ENCODE results near the gene HABP2.

HABP2 gene

GRCh38 chr10:113538151-113538550 is 14.7 kb upstream of the HABP2 start:
- Mint-ChIP-seq H3K27ac (no peak overlapping the region), H3K36me3 (ENCODE audit: low read depth) (no peaks in the 10 kb centered on the region), H3K4me3 (no peak overlapping the region)

GRCh38 chr10:113539789-113540188 is 13.1 kb upstream of the HABP2 start:
- no peaks in the 10 kb centered on the region for H3K4me1 Mint-ChIP-seq (ENCODE audit: low read depth)
- no peaks in the 10 kb centered on the region for H3K36me3 Mint-ChIP-seq (ENCODE audit: low read depth)
- H3K4me3 Mint-ChIP-seq: no peak overlapping the region
- no peaks in the 10 kb centered on the region for H3K9me3 Mint-ChIP-seq
- peaks cover 14% of the 10 kb centered on the region for H3K27me3 Mint-ChIP-seq
- H3K27ac Mint-ChIP-seq: no peak overlapping the region

More at GRCh38 chr10:113538151-113538550, 14.7 kb upstream of the HABP2 start:
- Mint-ChIP-seq H3K9me3 (no peaks in the 10 kb centered on the region), H3K4me1 (ENCODE audit: low read depth) (no peaks in the 10 kb centered on the region), H3K27me3 (peaks cover 22% of the 10 kb centered on the region)

GRCh38 chr10:113540845-113541548 is 11.9 kb upstream of the HABP2 start:
- Mint-ChIP-seq H3K4me3 (no peak overlapping the region), H3K36me3 (ENCODE audit: low read depth) (no peaks in the 10 kb centered on the region), H3K4me1 (ENCODE audit: low read depth) (no peaks in the 10 kb centered on the region), H3K9me3 (no peaks in the 10 kb centered on the region), H3K27me3 (peaks cover 10% of the 10 kb centered on the region), H3K27ac (no peak overlapping the region)

- Mint-ChIP-seq H3K4me1 (ENCODE audit: low read depth) (no peaks in the 10 kb centered on the region), H3K36me3 (ENCODE audit: low read depth) (no peaks in the 10 kb centered on the region)
Measured at GRCh38 chr10:113541549-113541927, 11.3 kb upstream of the HABP2 start.

GRCh38 chr10:113543107-113543955 is 9.5 kb upstream of the HABP2 start:
- H3K27ac Mint-ChIP-seq: no peak overlapping the region
- no peaks in the 10 kb centered on the region for H3K9me3 Mint-ChIP-seq
- no peak overlapping the region for H3K4me3 Mint-ChIP-seq
- H3K4me1 Mint-ChIP-seq (ENCODE audit: low read depth): no peaks in the 10 kb centered on the region
- H3K36me3 Mint-ChIP-seq (ENCODE audit: low read depth): no peaks in the 10 kb centered on the region
- peaks cover 10% of the 10 kb centered on the region for H3K27me3 Mint-ChIP-seq

More at GRCh38 chr10:113541549-113541927, 11.3 kb upstream of the HABP2 start:
- Mint-ChIP-seq H3K27ac (no peak overlapping the region), H3K4me3 (no peak overlapping the region), H3K9me3 (no peaks in the 10 kb centered on the region), H3K27me3 (peaks cover 10% of the 10 kb centered on the region)

GRCh38 chr10:113544392-113544791 is 8.5 kb upstream of the HABP2 start:
- no peaks in the 10 kb centered on the region for H3K9me3 Mint-ChIP-seq
- H3K4me3 Mint-ChIP-seq: no peak overlapping the region
- no peaks in the 10 kb centered on the region for H3K36me3 Mint-ChIP-seq (ENCODE audit: low read depth)

DNA sequence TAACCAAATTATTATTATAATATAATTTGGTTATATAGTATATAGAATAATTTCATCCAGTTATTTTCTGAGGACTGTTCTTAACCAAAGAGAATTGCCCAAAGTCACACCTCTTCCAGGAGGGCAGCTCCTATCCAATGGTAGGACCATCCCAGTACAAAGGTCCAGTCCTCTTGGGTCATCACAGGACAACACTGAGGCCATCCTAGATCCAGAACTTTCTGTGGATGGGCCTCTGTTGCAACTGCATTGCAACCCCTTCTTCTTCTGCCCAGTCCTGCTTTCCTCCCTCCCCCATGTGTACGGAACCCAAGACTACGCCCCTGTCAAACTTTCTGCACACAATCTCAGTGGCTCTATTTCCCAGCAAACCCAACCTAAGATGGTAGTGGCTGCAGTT is 5.4 kb upstream of the HABP2 start:
- no peaks in the 10 kb centered on the region for H3K36me3 Mint-ChIP-seq (ENCODE audit: low read depth)
- H3K27me3 Mint-ChIP-seq: peaks cover 6% of the 10 kb centered on the region
- H3K27ac Mint-ChIP-seq: no peak overlapping the region
- H3K4me3 Mint-ChIP-seq: no peak overlapping the region
- no peaks in the 10 kb centered on the region for H3K4me1 Mint-ChIP-seq (ENCODE audit: low read depth)
- no peaks in the 10 kb centered on the region for H3K9me3 Mint-ChIP-seq

More at GRCh38 chr10:113544392-113544791, 8.5 kb upstream of the HABP2 start:
- H3K4me1 Mint-ChIP-seq (ENCODE audit: low read depth): no peaks in the 10 kb centered on the region
- no peak overlapping the region for H3K27ac Mint-ChIP-seq
- H3K27me3 Mint-ChIP-seq: peaks cover 7% of the 10 kb centered on the region

DNA sequence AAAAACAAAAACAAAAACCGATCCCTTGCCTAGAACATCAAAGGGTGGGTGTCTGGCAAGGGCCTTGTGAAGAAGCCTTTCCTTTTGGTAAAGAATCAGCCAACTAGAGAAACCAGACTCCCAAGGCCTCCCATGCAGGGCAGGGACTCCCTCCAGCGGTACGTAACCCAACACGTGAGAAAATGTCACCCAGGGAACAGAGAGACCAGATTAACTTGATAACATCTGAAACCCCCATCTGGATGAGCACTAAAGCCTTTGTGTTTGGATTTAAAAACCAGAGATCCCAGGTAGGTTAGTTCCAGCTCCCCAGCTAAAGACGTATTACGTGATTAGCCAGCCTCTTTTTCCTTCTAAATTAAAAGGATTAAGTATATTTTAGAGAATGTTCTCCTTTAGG is 3.0 kb upstream of the HABP2 start:
- Mint-ChIP-seq H3K27ac (no peak overlapping the region), H3K9me3 (no peaks in the 10 kb centered on the region), H3K4me1 (ENCODE audit: low read depth) (no peaks in the 10 kb centered on the region), H3K27me3 (peaks cover 14% of the 10 kb centered on the region), H3K36me3 (ENCODE audit: low read depth) (no peaks in the 10 kb centered on the region), H3K4me3 (no peak overlapping the region)

DNA sequence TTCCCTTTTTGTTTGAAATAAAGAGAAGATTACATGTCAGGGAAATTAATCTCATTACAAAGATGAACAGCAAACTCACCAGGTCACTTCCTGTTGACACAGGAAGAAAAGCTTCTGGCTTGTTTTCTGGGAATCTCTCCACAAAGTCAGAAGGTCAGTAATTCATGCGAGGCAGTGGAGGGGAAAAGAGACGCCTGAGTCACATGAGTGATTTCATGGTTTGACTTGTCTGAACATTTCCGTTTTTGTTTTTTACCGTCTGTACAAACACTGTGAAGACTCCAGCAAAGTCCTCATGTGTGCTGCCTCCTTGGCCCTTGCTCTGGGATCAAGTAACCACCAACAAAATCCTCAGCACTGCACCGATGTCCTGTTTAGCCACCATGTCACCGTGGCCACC is 2.5 kb upstream of the HABP2 start:
- Mint-ChIP-seq H3K36me3 (ENCODE audit: low read depth) (no peaks in the 10 kb centered on the region), H3K27me3 (peaks cover 14% of the 10 kb centered on the region), H3K9me3 (no peaks in the 10 kb centered on the region), H3K4me3 (no peak overlapping the region), H3K27ac (no peak overlapping the region), H3K4me1 (ENCODE audit: low read depth) (no peaks in the 10 kb centered on the region)

DNA sequence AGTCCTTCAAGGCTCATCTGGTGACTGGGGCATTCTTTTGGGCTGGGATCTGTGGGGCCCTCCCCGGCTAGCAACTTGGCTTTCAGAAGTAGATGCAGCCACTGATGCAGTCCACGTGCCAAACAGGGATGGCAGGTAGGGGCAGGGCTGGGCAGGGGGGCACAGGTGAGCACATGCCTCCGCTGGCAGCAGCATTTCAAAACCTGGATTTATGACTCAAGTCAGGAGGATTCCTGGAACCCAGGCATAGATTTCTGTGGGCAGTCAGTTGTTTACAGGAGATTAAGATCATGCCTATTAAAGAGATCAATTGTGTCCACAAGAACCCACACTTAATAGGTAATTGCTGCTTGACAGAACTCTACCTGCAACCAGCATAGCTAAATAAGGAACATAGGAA is 839 bp upstream of the HABP2 start:
- Mint-ChIP-seq H3K4me3 (no peak overlapping the region), H3K36me3 (ENCODE audit: low read depth) (no peaks in the 10 kb centered on the region), H3K27me3 (peaks cover 17% of the 10 kb centered on the region), H3K27ac (no peak overlapping the region), H3K4me1 (ENCODE audit: low read depth) (no peaks in the 10 kb centered on the region), H3K9me3 (no peaks in the 10 kb centered on the region)

GRCh38 chr10:113553149-113553548 is 296 bp downstream of the HABP2 start:
- no peak overlapping the region for H3K4me3 Mint-ChIP-seq
- no peaks in the 10 kb centered on the region for H3K9me3 Mint-ChIP-seq
- H3K27ac Mint-ChIP-seq: no peak overlapping the region
- H3K4me1 Mint-ChIP-seq (ENCODE audit: low read depth): no peaks in the 10 kb centered on the region
- H3K27me3 Mint-ChIP-seq: peaks cover 19% of the 10 kb centered on the region
- H3K36me3 Mint-ChIP-seq (ENCODE audit: low read depth): no peaks in the 10 kb centered on the region

DNA sequence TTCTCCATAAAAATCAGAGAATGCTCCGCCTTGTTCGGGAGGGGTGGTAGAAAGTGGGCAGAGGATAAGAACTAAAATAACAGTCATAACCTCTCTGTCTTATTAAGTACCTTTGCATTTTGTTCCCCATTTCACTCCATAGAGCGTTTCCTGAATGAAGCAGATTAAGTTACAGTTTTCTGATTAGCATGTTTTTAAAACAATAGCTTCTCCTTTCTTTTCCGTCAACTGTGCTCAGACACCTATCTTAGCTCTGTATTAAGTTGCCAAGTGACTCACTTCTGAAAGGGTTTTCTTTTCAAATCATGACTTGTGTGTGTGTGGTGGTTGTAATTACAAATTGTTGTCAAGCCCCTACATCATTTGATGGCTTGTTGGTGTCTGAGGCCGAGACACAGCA is 1.4 kb downstream of the HABP2 start:
- Mint-ChIP-seq H3K9me3 (no peaks in the 10 kb centered on the region), H3K4me1 (ENCODE audit: low read depth) (no peaks in the 10 kb centered on the region), H3K36me3 (ENCODE audit: low read depth) (no peaks in the 10 kb centered on the region), H3K27me3 (peaks cover 25% of the 10 kb centered on the region), H3K27ac (no peak overlapping the region), H3K4me3 (no peak overlapping the region)

DNA sequence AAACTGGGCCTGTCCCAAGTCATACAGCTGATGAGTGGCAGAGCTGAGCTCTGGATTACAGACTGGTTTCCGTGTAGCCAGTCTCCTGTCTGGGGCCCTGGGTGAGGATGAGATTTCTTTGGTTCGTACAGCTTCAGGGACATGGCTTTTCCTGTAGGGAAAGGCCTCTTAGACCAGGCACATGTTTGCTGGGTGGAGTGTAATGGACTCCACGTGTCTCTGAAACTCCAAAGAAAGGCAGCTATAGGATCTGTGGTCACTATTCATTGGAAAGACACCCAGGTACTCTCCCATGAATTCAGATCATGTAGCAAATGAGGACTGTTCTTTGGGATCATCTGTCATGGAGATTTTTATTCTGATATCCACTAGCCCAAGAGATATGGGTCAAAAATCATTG is 2.4 kb downstream of the HABP2 start:
- no peak overlapping the region for H3K27ac Mint-ChIP-seq
- H3K36me3 Mint-ChIP-seq (ENCODE audit: low read depth): no peaks in the 10 kb centered on the region
- H3K27me3 Mint-ChIP-seq: peaks cover 26% of the 10 kb centered on the region
- no peaks in the 10 kb centered on the region for H3K9me3 Mint-ChIP-seq
- H3K4me3 Mint-ChIP-seq: no peak overlapping the region
- no peaks in the 10 kb centered on the region for H3K4me1 Mint-ChIP-seq (ENCODE audit: low read depth)

GRCh38 chr10:113555751-113556150 is 2.9 kb downstream of the HABP2 start:
- Mint-ChIP-seq H3K4me1 (ENCODE audit: low read depth) (no peaks in the 10 kb centered on the region), H3K27me3 (peaks cover 23% of the 10 kb centered on the region), H3K36me3 (ENCODE audit: low read depth) (no peaks in the 10 kb centered on the region), H3K4me3 (no peak overlapping the region), H3K9me3 (no peaks in the 10 kb centered on the region), H3K27ac (no peak overlapping the region)

GRCh38 chr10:113557424-113557862 is 4.6 kb downstream of the HABP2 start:
- Mint-ChIP-seq H3K9me3 (no peaks in the 10 kb centered on the region), H3K4me1 (ENCODE audit: low read depth) (no peaks in the 10 kb centered on the region), H3K27ac (no peak overlapping the region), H3K36me3 (ENCODE audit: low read depth) (no peaks in the 10 kb centered on the region), H3K4me3 (no peak overlapping the region), H3K27me3 (peaks cover 19% of the 10 kb centered on the region)
